ENCODE data around the gene MISP. TPM values are rescaled to one million over a fixed set of nuclear protein-coding genes. Genes with fewer than 3 reads are reported as not detected.

MISP gene
- total and polyA plus RNA-seq, 2 of the 13 experiments (the other 11 are each of a cell fraction or from before 2014, with no cell fraction given) = 0.67 to 1.3 TPM

DNA sequence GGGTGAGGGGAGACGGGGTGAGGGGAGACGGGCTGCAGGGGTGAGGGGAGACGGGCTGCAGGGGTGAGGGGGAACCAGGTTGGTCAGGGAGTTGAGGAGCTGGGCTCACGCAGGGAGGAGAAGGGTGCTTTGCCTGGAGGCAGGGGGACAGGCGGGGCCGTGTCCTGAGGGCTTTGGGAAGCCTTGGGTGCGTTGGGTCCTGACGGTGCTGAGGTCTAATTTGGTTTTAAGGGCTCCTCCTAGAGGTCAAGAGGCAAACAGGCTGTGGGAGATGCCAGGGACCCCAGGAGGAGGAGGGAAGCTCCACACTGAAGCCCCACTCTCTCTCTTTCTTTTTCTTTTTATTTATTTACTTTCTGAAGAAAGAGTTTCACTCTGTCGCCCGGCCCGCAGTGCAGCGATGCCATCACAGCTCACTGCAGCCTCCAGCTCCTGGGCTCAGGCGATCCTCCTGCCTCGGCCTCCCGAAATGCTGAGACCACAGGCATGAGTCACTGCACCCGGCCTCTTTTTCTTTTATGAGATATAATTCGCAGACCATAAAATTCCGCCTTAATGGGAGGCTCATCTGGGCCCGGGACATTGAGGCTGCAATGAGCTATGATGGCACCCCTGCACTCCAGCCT is 9.3 kb upstream of the MISP start (continued):
- TF ChIP-seq, protein P1, sequence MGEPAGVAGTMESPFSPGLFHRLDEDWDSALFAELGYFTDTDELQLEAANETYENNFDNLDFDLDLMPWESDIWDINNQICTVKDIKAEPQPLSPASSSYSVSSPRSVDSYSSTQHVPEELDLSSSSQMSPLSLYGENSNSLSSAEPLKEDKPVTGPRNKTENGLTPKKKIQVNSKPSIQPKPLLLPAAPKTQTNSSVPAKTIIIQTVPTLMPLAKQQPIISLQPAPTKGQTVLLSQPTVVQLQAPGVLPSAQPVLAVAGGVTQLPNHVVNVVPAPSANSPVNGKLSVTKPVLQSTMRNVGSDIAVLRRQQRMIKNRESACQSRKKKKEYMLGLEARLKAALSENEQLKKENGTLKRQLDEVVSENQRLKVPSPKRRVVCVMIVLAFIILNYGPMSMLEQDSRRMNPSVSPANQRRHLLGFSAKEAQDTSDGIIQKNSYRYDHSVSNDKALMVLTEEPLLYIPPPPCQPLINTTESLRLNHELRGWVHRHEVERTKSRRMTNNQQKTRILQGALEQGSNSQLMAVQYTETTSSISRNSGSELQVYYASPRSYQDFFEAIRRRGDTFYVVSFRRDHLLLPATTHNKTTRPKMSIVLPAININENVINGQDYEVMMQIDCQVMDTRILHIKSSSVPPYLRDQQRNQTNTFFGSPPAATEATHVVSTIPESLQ (CRISPR knock-in tag; conservative IDR thresholded peaks at IDR 0.05) = no peak
- TF ChIP-seq ATAD3A (CRISPR knock-in tag; IDR thresholded peaks at IDR 0.05) (no peak), ZSCAN30 (CRISPR knock-in tag; IDR thresholded peaks at IDR 0.05) (no peak), MXI1 (IDR thresholded peaks at IDR 0.05; ENCODE audit: borderline replicate concordance, low read depth, low read length) (no peak), KAT2B (IDR thresholded peaks at IDR 0.05; ENCODE audit: borderline replicate concordance, low read depth, low read length) (no peak), TCF12 (IDR thresholded peaks at IDR 0.05) (no peak), TCF12 (CRISPR knock-in tag; IDR thresholded peaks at IDR 0.05) (no peak), HIVEP1 (CRISPR knock-in tag; IDR thresholded peaks at IDR 0.05) (no peak), ZNF766 (CRISPR knock-in tag; IDR thresholded peaks at IDR 0.05; ENCODE audit: borderline replicate concordance) (no peak), KDM5B (CRISPR knock-in tag; IDR thresholded peaks at IDR 0.05; ENCODE audit: borderline replicate concordance) (no peak), JDP2 (CRISPR knock-in tag; IDR thresholded peaks at IDR 0.05; ENCODE audit: borderline replicate concordance) (no peak), ETV5 (CRISPR knock-in tag; IDR thresholded peaks at IDR 0.05; ENCODE audit: borderline replicate concordance) (no peak), RAD21 (CRISPR knock-in tag; IDR thresholded peaks at IDR 0.05) (peak; percentile 40; the same call in 1 of the 2 replicates), ZKSCAN5 (CRISPR knock-in tag; IDR thresholded peaks at IDR 0.05) (no peak), HOXA3 (CRISPR knock-in tag; IDR thresholded peaks at IDR 0.05) (peak; percentile 29; the same call in 1 of the 2 replicates), PCBP1 (IDR thresholded peaks at IDR 0.05; ENCODE audit: borderline replicate concordance, low read depth, low read length) (0 out of 2 replicates have a peak, but pooled peaks have one; percentile 18), ATF7 (IDR thresholded peaks at IDR 0.05) (no peak), ATF7 (CRISPR knock-in tag; IDR thresholded peaks at IDR 0.05) (no peak), ZSCAN25 (CRISPR knock-in tag; IDR thresholded peaks at IDR 0.05) (peak; percentile 100), ZNF503 (CRISPR knock-in tag; IDR thresholded peaks at IDR 0.05) (no peak), ZNF687 (CRISPR knock-in tag; IDR thresholded peaks at IDR 0.05) (no peak; the same call in 1 of the 2 replicates)
- TF ChIP-seq, protein P2, sequence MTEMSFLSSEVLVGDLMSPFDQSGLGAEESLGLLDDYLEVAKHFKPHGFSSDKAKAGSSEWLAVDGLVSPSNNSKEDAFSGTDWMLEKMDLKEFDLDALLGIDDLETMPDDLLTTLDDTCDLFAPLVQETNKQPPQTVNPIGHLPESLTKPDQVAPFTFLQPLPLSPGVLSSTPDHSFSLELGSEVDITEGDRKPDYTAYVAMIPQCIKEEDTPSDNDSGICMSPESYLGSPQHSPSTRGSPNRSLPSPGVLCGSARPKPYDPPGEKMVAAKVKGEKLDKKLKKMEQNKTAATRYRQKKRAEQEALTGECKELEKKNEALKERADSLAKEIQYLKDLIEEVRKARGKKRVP (CRISPR knock-in tag; IDR thresholded peaks at IDR 0.05) = no peak

Measured in HepG2 (cell line).